TTC549 (cell line): Measurements from ENCODE around the gene DOK7.

Source experiments
- FAIRE-seq: peaks from 2 replicates; lab custom pipeline; 2012; peaks lifted over from hg19 to GRCh38; lab: Jason Lieb, UNC

The DOK7 gene

GRCh38 chr4:3489451-3489962 lies 26.4 kb downstream of the DOK7 start:
- FAIRE-seq = no peak

GRCh38 chr4:3491681-3492405 lies 28.7 kb downstream of the DOK7 start:
- no peak for FAIRE-seq

- no peak for FAIRE-seq
Observed at GRCh38 chr4:3492741-3493719, 29.9 kb downstream of the DOK7 start.

GRCh38 chr4:3493720-3494461 lies 30.8 kb downstream of the DOK7 start:
- no peak for FAIRE-seq

GRCh38 chr4:3494462-3494871 lies 31.4 kb downstream of the DOK7 start:
- no peak for FAIRE-seq

- FAIRE-seq = no peak
Observed at GRCh38 chr4:3495204-3495975, 32.3 kb downstream of the DOK7 start.

- no peak for FAIRE-seq
Observed at GRCh38 chr4:3496021-3496420, 32.9 kb downstream of the DOK7 start.

- no peak for FAIRE-seq
Observed at GRCh38 chr4:3497095-3497494, 34.0 kb downstream of the DOK7 start.

- FAIRE-seq = no peak
Observed at GRCh38 chr4:3497523-3498389, 34.6 kb downstream of the DOK7 start.

GRCh38 chr4:3498407-3498806 lies 35.3 kb downstream of the DOK7 start:
- no peak for FAIRE-seq

- FAIRE-seq = no peak
Observed at GRCh38 chr4:3498901-3499510, 35.9 kb downstream of the DOK7 start.

GRCh38 chr4:3499710-3500109 lies 36.6 kb downstream of the DOK7 start:
- FAIRE-seq = no peak

- FAIRE-seq = no peak
Observed at GRCh38 chr4:3500111-3500510, 37.0 kb downstream of the DOK7 start.

GRCh38 chr4:3500634-3501101 lies 37.6 kb downstream of the DOK7 start:
- FAIRE-seq = no peak

GRCh38 chr4:3501126-3501824 lies 38.2 kb downstream of the DOK7 start:
- FAIRE-seq = no peak

- FAIRE-seq = no peak
Observed at GRCh38 chr4:3501825-3502425, 38.8 kb downstream of the DOK7 start.

GRCh38 chr4:3502941-3503936 lies 40.1 kb downstream of the DOK7 start:
- FAIRE-seq = no peak

- no peak for FAIRE-seq
Observed at GRCh38 chr4:3505231-3505630, 42.1 kb downstream of the DOK7 start.
